ENCODE data around the gene TGFB1. TPM values are rescaled to one million over a fixed set of nuclear protein-coding genes. Genes with fewer than 3 reads are reported as not detected.
A peak's percentile ranks its signal among the peaks of the same experiment; 100 is the strongest.

The TGFB1 gene
- total RNA-seq, 1 experiment from 2014 or later = 10.4 TPM

GRCh38 chr19:41397086-41398049 lies 43.6 kb upstream of the TGFB1 start, which contains the start of the genes BCKDHA and EXOSC5:
Gene BCKDHA, plus strand, starts transcription at chr19:41397818. Its CDS starts 10 bp downstream, at chr19:41397828.
Gene EXOSC5, minus strand, starts transcription at chr19:41397359. Its CDS starts 31 bp downstream, at chr19:41397328.
- Mint-ChIP-seq H3K27ac (peak within 1 kb of the TSS; percentile 100), H3K27me3 (ENCODE audit: low read depth) (no peaks in the 10 kb centered on the region), H3K4me1 (peaks cover 22% of the 10 kb centered on the region), H3K36me3 (no peaks in the 10 kb centered on the region), H3K9me3 (no peaks in the 10 kb centered on the region), H3K4me3 (peak within 1 kb of the TSS; percentile 100)
- ATAC-seq (peak; percentile 100), DNase-seq (ENCODE audit: low spot score) (peak; percentile 99)
- no peak for TF ChIP-seq ZNF671 (CRISPR knock-in tag; IDR thresholded peaks at IDR 0.05)
- peak; percentile 58; the same call in 1 of the 2 replicates for TF ChIP-seq TEAD1 (CRISPR knock-in tag; IDR thresholded peaks at IDR 0.05)
- TF ChIP-seq HMGA2 (CRISPR knock-in tag; IDR thresholded peaks at IDR 0.05) = no peak
- TF ChIP-seq ARID4B (CRISPR knock-in tag; IDR thresholded peaks at IDR 0.05; ENCODE audit: borderline replicate concordance) = peak; percentile 90; the same call in 1 of the 2 replicates
- TF ChIP-seq FOXK1 (CRISPR knock-in tag; IDR thresholded peaks at IDR 0.05) = peak; percentile 100
- peak; percentile 35; the same call in 1 of the 2 replicates for TF ChIP-seq PRDM15 (CRISPR knock-in tag; IDR thresholded peaks at IDR 0.05)
- TF ChIP-seq USF2 (CRISPR knock-in tag; IDR thresholded peaks at IDR 0.05) = peak; percentile 90
- peak; percentile 12 for TF ChIP-seq FOXP4 (CRISPR knock-in tag; IDR thresholded peaks at IDR 0.05)
- TF ChIP-seq USF1 (CRISPR knock-in tag; IDR thresholded peaks at IDR 0.05) = peak; percentile 89
- no peak for TF ChIP-seq RORB (CRISPR knock-in tag; IDR thresholded peaks at IDR 0.05)
- TF ChIP-seq SP1 (CRISPR knock-in tag; conservative IDR thresholded peaks at IDR 0.05) = peak; percentile 79
- 0 out of 2 replicates have a peak, but pooled peaks have one; percentile 69 for TF ChIP-seq E2F5 (CRISPR knock-in tag; IDR thresholded peaks at IDR 0.05)
- peak; percentile 100 for TF ChIP-seq MAX (CRISPR knock-in tag; IDR thresholded peaks at IDR 0.05)
- CTCF ChIA-PET = interaction anchor here (1.0 kb wide), 1 partner anchor 11 kb away, joined by 3 read pairs; no protein-coding TSS in a partner anchor
- POLR2A ChIA-PET = no interaction called here
